GM23248 (cell line): Measurements from ENCODE around the gene GNAQ. TPM values are rescaled to one million over a fixed set of nuclear protein-coding genes. Genes with fewer than 3 reads are reported as not detected.

Source experiments
- DNase-seq: peaks from one replicate; pipeline ENCODE4 v3.0.0-alpha.2; 2015
- H2AFZ ChIP-seq: fragments of 200-600 bp; sonication (generic); 2 replicates; pipeline ENCODE4 v1.6.1; 2016; ENCODE audit warnings: antibody characterized with exemption
- H3F3A ChIP-seq: fragments of 200-600 bp; sonication (generic); 2 replicates; pipeline ENCODE4 v1.6.1; 2016; ENCODE audit warnings: mild to moderate bottlenecking, antibody characterized with exemption, mixed run types; ENCODE audit not compliant: insufficient read depth
- H3K27ac ChIP-seq: fragments of 200-600 bp; sonication (generic); 2 replicates; pipeline ENCODE4 v1.5.1; 2016; ENCODE audit warnings: mild to moderate bottlenecking
- H3K27me3 ChIP-seq: fragments of 200-600 bp; sonication (generic); replicated peaks from 2 replicates; pipeline ENCODE4 v1.6.1; 2016; ENCODE audit warnings: mild to moderate bottlenecking; ENCODE audit not compliant: insufficient read depth
- H3K36me3 ChIP-seq: fragments of 200-600 bp; sonication (generic); 2 replicates; pipeline ENCODE4 v1.6.1; 2016; ENCODE audit warnings: low read depth, mild to moderate bottlenecking
- H3K4me1 ChIP-seq: fragments of 200-600 bp; sonication (generic); 2 replicates; pipeline ENCODE4 v1.6.1; 2016; ENCODE audit warnings: mild to moderate bottlenecking; ENCODE audit not compliant: insufficient read depth
- H3K4me2 ChIP-seq: fragments of 200-600 bp; sonication (generic); one replicate; pipeline ENCODE4 v1.6.1; 2016; ENCODE audit warnings: mild to moderate bottlenecking; ENCODE audit not compliant: unreplicated experiment
- H3K4me3 ChIP-seq: fragments of 200-600 bp; sonication (generic); 2 replicates; pipeline ENCODE4 v1.5.1; 2016; ENCODE audit warnings: mild to moderate bottlenecking
- H3K79me2 ChIP-seq: fragments of 200-600 bp; sonication (generic); 2 replicates; pipeline ENCODE4 v1.6.1; 2016; ENCODE audit warnings: mild to moderate bottlenecking; ENCODE audit not compliant: insufficient read depth
- H3K9ac ChIP-seq: fragments of 200-600 bp; sonication (generic); 2 replicates; pipeline ENCODE4 v1.6.1; 2016; ENCODE audit warnings: mild to moderate bottlenecking
- H3K9me2 ChIP-seq: fragments of 200-600 bp; sonication (generic); 2 replicates; pipeline ENCODE4 v1.6.1; 2016; ENCODE audit warnings: mixed run types, mild to moderate bottlenecking, moderate library complexity; ENCODE audit not compliant: insufficient read depth
- H3K9me3 ChIP-seq: fragments of 200-600 bp; sonication (generic); one replicate; pipeline ENCODE4 v1.6.1; 2017; ENCODE audit warnings: low read depth
- H4K20me1 ChIP-seq: fragments of 200-600 bp; sonication (generic); 2 replicates; pipeline ENCODE4 v1.6.0; 2016; ENCODE audit not compliant: insufficient read depth
- EZH2 ChIP-seq: fragments of 200-600 bp; sonication (generic); IDR thresholded peaks from 2 replicates; pipeline ENCODE4 v1.6.1; 2018; ENCODE audit warnings: antibody characterized with exemption, mild to moderate bottlenecking; ENCODE audit not compliant: insufficient read depth, poor library complexity, severe bottlenecking
- EZH2phosphoT487 ChIP-seq: fragments of 200-600 bp; sonication (generic); IDR thresholded peaks from 2 replicates; pipeline ENCODE4 v1.6.1; 2018; ENCODE audit warnings: antibody characterized with exemption, moderate library complexity, mild to moderate bottlenecking, low read depth; ENCODE audit not compliant: insufficient read depth
- WGBS, 2 experiments: methylation state at CpG; one replicate each; pipeline ENCODE4 v1.1.6; 2015 to 2017; ENCODE audit warnings: low lambda C conversion rate in 2 of 2, low coverage in 1 of 2; ENCODE audit errors: missing lambda C conversion rate in 2 of 2; 5-methylcytosine and 5-hydroxymethylcytosine counted together
- in situ Hi-C: fragments of 300-500 bp; cut with MboI; formaldehyde crosslinking; loops from 2 replicates; pipeline ENCODE4 v1.15.0; 2020
- polyA plus RNA-seq: library from polyadenylated mRNA; unstranded; fragments of >200 nt; fragmentation: Nextera tagmentation; extraction: Ambion mirVana; gene quantifications from 2 replicates; pipeline ENCODE4 v1.2.1, GENCODE V29; 2016
- total RNA-seq: library from RNA; depleted of rRNA; stranded (reverse); fragments of >200 nt; shearing (Covaris generic); gene quantifications from 2 replicates; pipeline ENCODE4 v1.2.3, GENCODE V29; 2014

The GNAQ gene
- total and polyA plus RNA-seq, 2 experiments from 2014 or later = 11.5 to 32.7 TPM

GRCh38 chr9:77770340-77770739, 261.3 kb downstream of the GNAQ start:
- Histone ChIP-seq H3K36me3 (peaks cover 4% of the 10 kb centered on the region; the same call in 1 of the 2 replicates), H3K9ac (no peak overlapping the region), H3K27me3 (no peaks in the 10 kb centered on the region), H3K27ac (no peak overlapping the region), H2AFZ (no peak overlapping the region), H3K9me3 (no peaks in the 10 kb centered on the region), H3F3A (peaks cover 1% of the 10 kb centered on the region; the same call in 1 of the 2 replicates), H3K9me2 (no peaks in the 10 kb centered on the region), H3K4me1 (no peaks in the 10 kb centered on the region), H4K20me1 (no peaks in the 10 kb centered on the region), H3K4me3 (no peak overlapping the region), H3K79me2 (peaks cover 10% of the 10 kb centered on the region; the same call in 1 of the 2 replicates), H3K4me2 (no peak overlapping the region)
- in situ Hi-C loops = no loop called here
- 93 to 95% methylated on average over 6 of the region's 6 CpGs for WGBS, 2 experiments
- DNase-seq = no peak
- TF ChIP-seq EZH2 (no peak), EZH2phosphoT487 (no peak)

DNA sequence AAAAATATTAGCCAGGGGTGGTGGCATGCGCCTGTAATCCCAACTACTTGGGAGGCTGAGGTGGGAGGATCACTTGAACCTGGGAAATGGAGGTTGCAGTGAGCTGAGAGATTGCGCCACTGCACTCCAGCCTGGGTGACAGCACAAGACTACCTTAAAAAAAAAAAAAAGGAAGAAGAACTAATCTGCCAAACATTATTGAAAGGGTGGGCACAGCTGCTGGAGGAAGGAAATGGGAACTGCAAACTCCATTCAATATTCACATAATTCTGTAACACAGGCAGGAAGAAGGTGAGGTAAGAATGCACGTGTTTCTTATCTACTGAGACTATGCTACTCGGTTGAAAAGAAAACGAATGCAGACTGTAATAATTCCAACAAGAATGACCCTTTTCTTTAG, 262.4 kb downstream of the GNAQ start:
- DNase-seq = no peak
- H3K27me3 ChIP-seq = no peaks in the 10 kb centered on the region
- no peaks in the 10 kb centered on the region for H3K4me1 ChIP-seq
- H3K79me2 ChIP-seq = peaks cover 10% of the 10 kb centered on the region; the same call in 1 of the 2 replicates
- H3F3A ChIP-seq = peaks cover 5% of the 10 kb centered on the region; the same call in 1 of the 2 replicates
- no peak for TF ChIP-seq EZH2phosphoT487
- TF ChIP-seq EZH2 = no peak
- H3K9me2 ChIP-seq = no peaks in the 10 kb centered on the region
- H3K9me3 ChIP-seq = no peaks in the 10 kb centered on the region
- no peak overlapping the region for H2AFZ ChIP-seq
- no peaks in the 10 kb centered on the region for H4K20me1 ChIP-seq
- no peak overlapping the region for H3K4me2 ChIP-seq
- WGBS, 2 experiments = 91 to 93% methylated on average over 5 of the region's 5 CpGs
- in situ Hi-C loops = no loop called here
- H3K4me3 ChIP-seq = no peak overlapping the region
- H3K27ac ChIP-seq = no peak overlapping the region
- no peak overlapping the region for H3K9ac ChIP-seq
- peaks cover 4% of the 10 kb centered on the region; the same call in 1 of the 2 replicates for H3K36me3 ChIP-seq

- no peak overlapping the region for H2AFZ ChIP-seq
- no peaks in the 10 kb centered on the region for H3K9me3 ChIP-seq
- peaks cover 11% of the 10 kb centered on the region; the same call in 1 of the 2 replicates for H3F3A ChIP-seq
- no peaks in the 10 kb centered on the region for H3K9me2 ChIP-seq
- 52 to 58% methylated on average over 3 of the region's 3 CpGs for WGBS, 2 experiments
- no peaks in the 10 kb centered on the region for H3K36me3 ChIP-seq
- H3K27ac ChIP-seq = no peak overlapping the region
- no peak overlapping the region for H3K4me3 ChIP-seq
- in situ Hi-C loops = no loop called here
- H4K20me1 ChIP-seq = no peaks in the 10 kb centered on the region
- H3K79me2 ChIP-seq = no peaks in the 10 kb centered on the region
- H3K4me2 ChIP-seq = no peak overlapping the region
- no peaks in the 10 kb centered on the region for H3K27me3 ChIP-seq
- no peak overlapping the region for H3K9ac ChIP-seq
- DNase-seq = no peak
- TF ChIP-seq EZH2 (no peak), EZH2phosphoT487 (no peak)
- no peaks in the 10 kb centered on the region for H3K4me1 ChIP-seq
Measured at GRCh38 chr9:77766587-77766986, 265.0 kb downstream of the GNAQ start.

GRCh38 chr9:77765781-77766259, 265.8 kb downstream of the GNAQ start:
- H3K9ac ChIP-seq = no peak overlapping the region
- H3K4me3 ChIP-seq = no peak overlapping the region
- no peak overlapping the region for H2AFZ ChIP-seq
- 96 to 98% methylated on average over 2 of the region's 2 CpGs for WGBS, 2 experiments
- H3K27ac ChIP-seq = no peak overlapping the region
- TF ChIP-seq EZH2phosphoT487 (no peak), EZH2 (no peak)
- DNase-seq = no peak
- H3K27me3 ChIP-seq = no peaks in the 10 kb centered on the region
- H3K79me2 ChIP-seq = no peaks in the 10 kb centered on the region
- H3K4me2 ChIP-seq = no peak overlapping the region
- H3K9me3 ChIP-seq = no peaks in the 10 kb centered on the region
- H3K9me2 ChIP-seq = no peaks in the 10 kb centered on the region
- in situ Hi-C loops = no loop called here
- H4K20me1 ChIP-seq = no peaks in the 10 kb centered on the region
- peaks cover 11% of the 10 kb centered on the region; the same call in 1 of the 2 replicates for H3F3A ChIP-seq
- H3K36me3 ChIP-seq = no peaks in the 10 kb centered on the region
- H3K4me1 ChIP-seq = no peaks in the 10 kb centered on the region
